ENCODE data around the gene N4BP3.

Gene N4BP3

GRCh38 chr5:178120607-178121357 is 7.5 kb downstream of the N4BP3 start:
- no peak overlapping the region for H3K4me3 ChIP-seq (ENCODE audit: low read depth, low read length)
- DNase-seq (ENCODE audit: low read depth) = peak; percentile 96
- peak; percentile 77 for TF ChIP-seq CTCF (IDR thresholded peaks at IDR 0.05; ENCODE audit: insufficient read depth, low read depth, low read length, missing control alignments)

GRCh38 chr5:178121391-178122276 is 8.3 kb downstream of the N4BP3 start:
- no peak for TF ChIP-seq CTCF (IDR thresholded peaks at IDR 0.05; ENCODE audit: insufficient read depth, low read depth, low read length, missing control alignments)
- no peak overlapping the region for H3K4me3 ChIP-seq (ENCODE audit: low read depth, low read length)
- no peak for DNase-seq (ENCODE audit: low read depth)

- no peak for DNase-seq (ENCODE audit: low read depth)
- H3K4me3 ChIP-seq (ENCODE audit: low read depth, low read length) = no peak overlapping the region
- TF ChIP-seq CTCF (IDR thresholded peaks at IDR 0.05; ENCODE audit: insufficient read depth, low read depth, low read length, missing control alignments) = no peak
Measured at GRCh38 chr5:178122346-178122745, 9.0 kb downstream of the N4BP3 start.

GRCh38 chr5:178123094-178123965 is 10.0 kb downstream of the N4BP3 start:
- no peak for DNase-seq (ENCODE audit: low read depth)
- no peak for TF ChIP-seq CTCF (IDR thresholded peaks at IDR 0.05; ENCODE audit: insufficient read depth, low read depth, low read length, missing control alignments)
- no peak overlapping the region for H3K4me3 ChIP-seq (ENCODE audit: low read depth, low read length)

GRCh38 chr5:178123966-178124925 is 10.9 kb downstream of the N4BP3 start:
- no peak for TF ChIP-seq CTCF (IDR thresholded peaks at IDR 0.05; ENCODE audit: insufficient read depth, low read depth, low read length, missing control alignments)
- H3K4me3 ChIP-seq (ENCODE audit: low read depth, low read length) = no peak overlapping the region
- DNase-seq (ENCODE audit: low read depth) = no peak

Measured in GM12865 (cell line).